Activated naive CD4-positive, alpha-beta T cell treated with anti-CD3 and anti-CD28 coated beads for 36 hours (primary cell): ENCODE data around the gene CD53. TPM values are rescaled to one million over a fixed set of nuclear protein-coding genes. Genes with fewer than 3 reads are reported as not detected.
"Not testable (repeated sequence)": the region's sequence is repeated elsewhere in the genome, so short reads cannot be mapped to it uniquely, and the experiment has no call there.

ENCODE experiments used
- CTCF ChIA-PET: fragments of 350-600 bp; sonication (Branson Sonifier 250); formaldehyde crosslinking; loops from one replicate; lab custom pipeline; 2021; ENCODE audit warnings: antibody characterized with exemption; lab: Charles Lee
- DNase-seq: peaks from one replicate; pipeline ENCODE4 v3.0.0-alpha.2; 2020
- H3K27ac Mint-ChIP-seq: one replicate; pipeline ENCODE4 v1.8.0; 2021; ENCODE audit warnings: mild to moderate bottlenecking, mixed read lengths
- H3K27me3 Mint-ChIP-seq: one replicate; pipeline ENCODE4 v1.8.0; 2021; ENCODE audit warnings: low read depth, mixed read lengths
- H3K36me3 Mint-ChIP-seq: one replicate; pipeline ENCODE4 v1.8.0; 2021; ENCODE audit warnings: low read depth, mixed read lengths
- H3K4me1 Mint-ChIP-seq: one replicate; pipeline ENCODE4 v1.8.0; 2021; ENCODE audit warnings: low read depth, mixed read lengths
- H3K4me3 Mint-ChIP-seq: one replicate; pipeline ENCODE4 v1.8.0; 2021; ENCODE audit warnings: mild to moderate bottlenecking, moderate library complexity, mixed read lengths
- H3K9me3 Mint-ChIP-seq: one replicate; pipeline ENCODE4 v1.8.0; 2021; ENCODE audit warnings: mixed read lengths
- intact Hi-C: fragments of 100-400 bp; cut with micrococcal nuclease; formaldehyde crosslinking; loops from one replicate; pipeline ENCODE4 v1.15.1; 2023
- total RNA-seq, 2 experiments: library from RNA; stranded (reverse); gene quantifications; one replicate each; pipeline ENCODE4 v1.2.3, GENCODE V29; 2021

The CD53 gene, protein sequence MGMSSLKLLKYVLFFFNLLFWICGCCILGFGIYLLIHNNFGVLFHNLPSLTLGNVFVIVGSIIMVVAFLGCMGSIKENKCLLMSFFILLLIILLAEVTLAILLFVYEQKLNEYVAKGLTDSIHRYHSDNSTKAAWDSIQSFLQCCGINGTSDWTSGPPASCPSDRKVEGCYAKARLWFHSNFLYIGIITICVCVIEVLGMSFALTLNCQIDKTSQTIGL
- 100 to 1,000 TPM; 239 to 255 TPM for total RNA-seq

GRCh38 chr1:110872745-110873720 lies at the start of gene CD53:
Gene CD53 (plus strand): TSS chr1:110873148. CDS start chr1:110891409, 18,261 bp downstream.
- peaks cover 39% of the 10 kb centered on the region for H3K4me1 Mint-ChIP-seq
- DNase-seq, result peak; percentile 72
- no peaks in the 10 kb centered on the region for H3K9me3 Mint-ChIP-seq
- no peaks in the 10 kb centered on the region for H3K27me3 Mint-ChIP-seq
- peak within 1 kb of the TSS; percentile 91 for H3K4me3 Mint-ChIP-seq
- intact Hi-C loops, result loop anchor here (1.0 to 10.0 kb wide), 3 partner anchors 8 to 884 kb away; partner anchors contain the start of gene DDX20
- peak within 1 kb of the TSS; percentile 99 for H3K27ac Mint-ChIP-seq
- H3K36me3 Mint-ChIP-seq, result peaks cover 37% of the 10 kb centered on the region
- CTCF ChIA-PET, result interaction anchor here (0.6 to 1.9 kb wide), 8 partner anchors 15 to 277 kb away, joined by 3 to 6 read pairs (median 3); partner anchors contain the start of gene LRIF1

- no peak overlapping the region for H3K27ac Mint-ChIP-seq
- no peaks in the 10 kb centered on the region for H3K27me3 Mint-ChIP-seq
- intact Hi-C loops, result no loop called here
- peaks cover 2% of the 10 kb centered on the region for H3K9me3 Mint-ChIP-seq
- no peaks in the 10 kb centered on the region for H3K36me3 Mint-ChIP-seq
- no peaks in the 10 kb centered on the region for H3K4me1 Mint-ChIP-seq
- no peak overlapping the region for H3K4me3 Mint-ChIP-seq
- CTCF ChIA-PET, result no interaction called here
- DNase-seq, result no peak
These were observed 48.8 kb upstream of the CD53 start for GRCh38 chr1:110824192-110824591.

- Mint-ChIP-seq H3K4me3 (no peak overlapping the region), H3K4me1 (peaks cover 8% of the 10 kb centered on the region), H3K27ac (no peak overlapping the region), H3K9me3 (peaks cover 2% of the 10 kb centered on the region), H3K36me3 (no peaks in the 10 kb centered on the region), H3K27me3 (no peaks in the 10 kb centered on the region)
- intact Hi-C loops, result loop anchor here (1.0 to 2.0 kb wide), 3 partner anchors 47 to 209 kb away; no protein-coding TSS in a partner anchor
- CTCF ChIA-PET, result interaction anchor here (0.6 to 4.2 kb wide), 23 partner anchors 10 to 353 kb away, joined by 3 to 23 read pairs (median 4); no protein-coding TSS in a partner anchor
- DNase-seq, result peak; percentile 36
These were observed 42.9 kb upstream of the CD53 start for GRCh38 chr1:110829955-110830553.

DNA sequence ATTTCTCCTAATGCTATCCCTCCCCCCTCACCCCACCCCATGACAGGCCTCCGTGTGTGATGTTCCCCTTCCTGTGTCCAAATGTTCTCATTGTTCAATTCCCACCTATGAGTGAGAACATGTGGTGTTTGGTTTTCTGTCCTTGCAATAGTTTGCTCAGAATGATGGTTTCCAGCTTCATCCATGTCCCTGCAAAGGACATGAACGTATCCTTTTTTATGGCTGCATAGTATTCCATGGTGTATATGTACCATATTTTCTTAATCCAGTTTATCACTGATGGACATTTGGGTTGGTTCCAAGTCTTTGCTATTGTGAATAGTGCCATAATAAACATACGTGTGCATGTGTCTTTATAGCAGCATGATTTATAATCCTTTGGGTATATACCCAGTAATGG lies 39.2 kb upstream of the CD53 start:
- not testable (repeated sequence) for H3K4me1 Mint-ChIP-seq, H3K9me3 Mint-ChIP-seq, H3K27ac Mint-ChIP-seq, DNase-seq, H3K27me3 Mint-ChIP-seq, H3K4me3 Mint-ChIP-seq, H3K36me3 Mint-ChIP-seq
- intact Hi-C loops, result loop anchor here (1.0 kb wide), 1 partner anchor 13 kb away; no protein-coding TSS in a partner anchor
- CTCF ChIA-PET, result interaction anchor here (0.7 to 0.9 kb wide), 2 partner anchors 18 to 670 kb away, joined by 3 read pairs; no protein-coding TSS in a partner anchor

- intact Hi-C loops, result loop anchor here (1.0 kb wide), 1 partner anchor 14 kb away; no protein-coding TSS in a partner anchor
- no peak overlapping the region for H3K27ac Mint-ChIP-seq
- H3K36me3 Mint-ChIP-seq, result no peaks in the 10 kb centered on the region
These were observed 26.1 kb upstream of the CD53 start for GRCh38 chr1:110846861-110847260.

DNA sequence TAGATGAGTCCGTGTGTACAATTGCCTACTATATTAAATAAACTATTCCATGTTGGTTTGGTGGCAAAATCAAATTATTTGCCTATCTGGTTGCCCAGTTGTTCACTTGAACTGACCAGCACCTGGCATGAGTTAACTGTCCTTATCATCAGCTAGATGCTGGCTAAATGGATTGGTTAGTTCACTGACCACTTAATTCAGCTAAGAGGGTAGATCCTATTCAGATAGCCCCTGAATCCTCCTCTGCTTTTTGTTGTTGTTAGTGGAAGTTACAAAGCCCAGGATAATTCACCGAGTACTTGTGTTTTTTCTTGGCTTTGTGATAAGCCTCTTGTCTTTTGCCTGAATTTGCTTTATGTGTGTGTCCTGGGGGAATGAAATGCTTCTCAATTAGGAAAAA lies 22.8 kb upstream of the CD53 start:
- peaks cover 2% of the 10 kb centered on the region for H3K27me3 Mint-ChIP-seq
- H3K4me3 Mint-ChIP-seq, result no peak overlapping the region
- intact Hi-C loops, result no loop called here
- no peak for DNase-seq
- CTCF ChIA-PET, result no interaction called here
- no peaks in the 10 kb centered on the region for H3K9me3 Mint-ChIP-seq
- peaks cover 7% of the 10 kb centered on the region for H3K4me1 Mint-ChIP-seq
- no peaks in the 10 kb centered on the region for H3K36me3 Mint-ChIP-seq
- H3K27ac Mint-ChIP-seq, result no peak overlapping the region

More at GRCh38 chr1:110846861-110847260, 26.1 kb upstream of the CD53 start:
- CTCF ChIA-PET, result interaction anchor here (2.5 kb wide), 1 partner anchor 17 kb away, joined by 8 read pairs; no protein-coding TSS in a partner anchor
- Mint-ChIP-seq H3K27me3 (no peaks in the 10 kb centered on the region), H3K9me3 (no peaks in the 10 kb centered on the region), H3K4me3 (no peak overlapping the region), H3K4me1 (no peaks in the 10 kb centered on the region)
- no peak for DNase-seq

GRCh38 chr1:110850627-110851026 lies 22.3 kb upstream of the CD53 start:
- peaks cover 7% of the 10 kb centered on the region for H3K4me1 Mint-ChIP-seq
- no peaks in the 10 kb centered on the region for H3K36me3 Mint-ChIP-seq
- H3K27me3 Mint-ChIP-seq, result peaks cover 2% of the 10 kb centered on the region
- CTCF ChIA-PET, result interaction anchor here (0.6 kb wide), 1 partner anchor 143 kb away, joined by 3 read pairs; no protein-coding TSS in a partner anchor
- no peak for DNase-seq
- no peak overlapping the region for H3K4me3 Mint-ChIP-seq
- H3K9me3 Mint-ChIP-seq, result no peaks in the 10 kb centered on the region
- intact Hi-C loops, result no loop called here
- no peak overlapping the region for H3K27ac Mint-ChIP-seq

DNA sequence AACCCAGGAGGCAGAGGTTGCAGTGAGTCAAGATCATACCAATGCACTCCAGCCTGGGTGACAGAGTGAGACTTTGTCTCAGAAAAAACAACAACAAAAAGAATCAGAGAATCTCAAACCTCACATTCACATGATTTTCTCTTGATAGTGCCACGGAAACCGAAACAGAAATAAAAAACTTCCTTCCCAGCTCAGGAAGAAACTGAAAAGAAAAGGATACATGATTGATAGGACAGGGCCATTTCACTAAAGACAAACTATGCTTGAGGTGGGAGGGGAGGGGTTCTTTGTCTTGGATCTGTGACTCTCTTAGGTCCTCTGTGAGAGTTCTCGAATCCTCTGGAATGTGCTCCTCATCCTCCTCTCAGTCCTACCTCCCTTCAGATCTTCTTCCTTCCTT lies 19.8 kb upstream of the CD53 start:
- Mint-ChIP-seq H3K36me3 (no peaks in the 10 kb centered on the region), H3K27ac (no peak overlapping the region), H3K4me1 (peaks cover 7% of the 10 kb centered on the region), H3K4me3 (no peak overlapping the region), H3K9me3 (no peaks in the 10 kb centered on the region), H3K27me3 (peaks cover 2% of the 10 kb centered on the region)
- DNase-seq, result no peak
- CTCF ChIA-PET, result interaction anchor here (1.3 kb wide), 1 partner anchor 19 kb away, joined by 3 read pairs; no protein-coding TSS in a partner anchor
- intact Hi-C loops, result no loop called here

DNA sequence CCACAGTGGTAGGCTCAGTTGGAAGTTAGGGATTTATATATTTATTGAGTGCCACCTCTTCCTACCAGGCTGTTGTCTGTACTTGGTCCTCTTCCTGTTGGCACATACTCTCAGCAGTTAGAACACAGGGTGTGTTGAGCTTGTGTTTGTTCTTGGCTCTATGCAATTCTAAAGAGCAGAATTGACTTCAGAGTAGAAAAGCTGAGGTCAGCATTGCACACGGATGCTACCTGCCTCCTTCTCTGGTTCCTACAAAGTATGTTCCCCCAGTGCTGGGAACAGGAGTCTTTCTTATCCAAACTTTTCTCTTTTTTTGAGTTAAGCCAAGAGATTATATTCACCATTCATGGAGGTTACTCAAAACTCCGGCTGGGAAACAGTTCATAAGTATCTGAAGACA lies 16.5 kb upstream of the CD53 start:
- CTCF ChIA-PET, result no interaction called here
- Mint-ChIP-seq H3K4me3 (no peak overlapping the region), H3K27me3 (peaks cover 2% of the 10 kb centered on the region), H3K27ac (no peak overlapping the region), H3K9me3 (no peaks in the 10 kb centered on the region), H3K36me3 (no peaks in the 10 kb centered on the region), H3K4me1 (peaks cover 21% of the 10 kb centered on the region)
- intact Hi-C loops, result no loop called here
- no peak for DNase-seq

DNA sequence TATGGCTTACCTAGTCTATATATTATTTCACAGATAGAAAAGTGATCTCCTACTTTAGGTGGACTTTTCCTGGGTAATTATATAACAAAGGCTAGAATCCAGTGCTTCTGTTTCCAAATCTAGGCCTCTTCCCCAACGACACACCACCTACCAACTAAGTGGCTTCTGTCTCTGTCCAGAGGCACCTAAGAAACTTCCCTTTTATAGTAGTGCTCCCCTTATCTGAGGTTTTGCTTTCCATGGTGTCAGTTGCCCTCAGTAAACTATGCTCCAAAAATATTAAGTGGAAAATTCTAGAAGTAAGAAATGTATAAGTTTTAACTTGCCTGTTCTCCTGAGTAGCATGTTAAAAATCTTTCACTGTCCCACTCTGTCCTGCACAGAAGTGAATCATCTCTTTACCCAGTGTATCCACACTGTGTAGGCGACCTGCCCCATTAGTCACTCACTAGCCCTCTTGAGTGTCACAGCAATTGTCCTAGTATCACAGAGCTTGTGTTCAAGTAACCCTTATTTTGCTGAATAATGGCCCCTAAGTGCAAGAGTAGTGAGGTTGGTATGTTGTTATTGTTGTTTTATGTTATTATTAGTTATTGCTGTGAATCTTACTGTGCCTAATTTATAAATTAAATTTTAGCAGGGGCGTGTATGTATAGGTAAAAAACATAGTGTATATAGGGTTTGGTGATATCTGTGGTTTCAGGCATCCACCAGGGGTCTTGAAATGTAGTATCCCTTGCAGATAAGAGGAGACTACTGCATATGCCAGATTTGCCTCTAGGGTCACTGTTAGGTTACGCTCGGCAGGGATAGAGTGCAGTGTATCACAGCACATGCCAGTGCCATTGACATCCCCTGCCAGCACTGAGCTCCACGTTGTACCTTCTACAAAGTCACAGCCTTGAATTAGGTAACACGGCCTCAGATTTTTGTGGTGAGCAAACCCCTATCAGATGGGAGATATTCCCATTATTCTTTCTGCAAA lies 14.7 kb upstream of the CD53 start:
- Mint-ChIP-seq H3K9me3 (no peaks in the 10 kb centered on the region), H3K27ac (no peak overlapping the region), H3K36me3 (no peaks in the 10 kb centered on the region), H3K27me3 (peaks cover 2% of the 10 kb centered on the region), H3K4me3 (no peak overlapping the region), H3K4me1 (peaks cover 18% of the 10 kb centered on the region)
- intact Hi-C loops, result no loop called here
- CTCF ChIA-PET, result no interaction called here
- no peak for DNase-seq

- no peaks in the 10 kb centered on the region for H3K9me3 Mint-ChIP-seq
- CTCF ChIA-PET, result interaction anchor here (0.9 kb wide), 1 partner anchor 43 kb away, joined by 3 read pairs; no protein-coding TSS in a partner anchor
- peaks cover 21% of the 10 kb centered on the region for H3K4me1 Mint-ChIP-seq
- H3K4me3 Mint-ChIP-seq, result no peak overlapping the region
- no peak for DNase-seq
- intact Hi-C loops, result no loop called here
- peaks cover 2% of the 10 kb centered on the region for H3K27me3 Mint-ChIP-seq
- no peak overlapping the region for H3K27ac Mint-ChIP-seq
- no peaks in the 10 kb centered on the region for H3K36me3 Mint-ChIP-seq
These were observed 13.9 kb upstream of the CD53 start for GRCh38 chr1:110859062-110859461.
